CD4-positive, alpha-beta T cell (primary cell): Measurements from ENCODE around the gene MRAS. TPM values are rescaled to one million over a fixed set of nuclear protein-coding genes. Genes with fewer than 3 reads are reported as not detected.

Experiments used
- ATAC-seq: fragments of 200-7000 bp; cut with Tn5 transposase; one replicate; pipeline ENCODE4 v1.10.0; 2022; ENCODE audit warnings: mild to moderate bottlenecking; ENCODE audit not compliant: poor library complexity
- CTCF ChIA-PET: fragments of 350-600 bp; sonication (Branson Sonifier 250); formaldehyde crosslinking; loops from one replicate; lab custom pipeline; 2021; ENCODE audit warnings: antibody characterized with exemption, inconsistent platforms; lab: Charles Lee
- POLR2A ChIA-PET: fragments of 350-600 bp; sonication (Branson Sonifier 250); formaldehyde crosslinking; loops from one replicate; lab custom pipeline; 2021; ENCODE audit warnings: antibody characterized with exemption, inconsistent platforms; lab: Charles Lee
- DNase-seq, 14 experiments: peaks; one replicate each; pipeline ENCODE4 v3.0.0-alpha.2; 2013 to 2020; ENCODE audit warnings: mixed read lengths in 2 of 14
- H3K27ac ChIP-seq, 2 donors: one replicate each; pipeline versions ENCODE4 v1.5.1 to v1.7.0; 2013; ENCODE audit warnings: low read length in 2 of 2, low read depth in 1 of 2, mild to moderate bottlenecking in 1 of 2
- H3K27me3 ChIP-seq, 2 experiments: 1 replicate in 1 of 2; 2 replicates in 1 of 2; pipeline versions ENCODE4 v1.6.1 to v1.7.0; 2013; ENCODE audit warnings: low read length in 2 of 2, control low read depth in 1 of 2, mild to moderate bottlenecking in 1 of 2, moderate library complexity in 1 of 2; ENCODE audit not compliant: insufficient read depth in 2 of 2, control insufficient read depth in 1 of 2
- H3K36me3 ChIP-seq: one replicate; pipeline ENCODE4 v1.6.1; 2013; ENCODE audit warnings: low read length, control low read depth; ENCODE audit not compliant: insufficient read depth
- H3K4me1 ChIP-seq: one replicate; pipeline ENCODE4 v1.6.1; 2013; ENCODE audit warnings: low read length, control low read depth; ENCODE audit not compliant: insufficient read depth
- H3K4me3 ChIP-seq: one replicate; pipeline ENCODE4 v1.5.1; 2013; ENCODE audit warnings: mild to moderate bottlenecking, low read length, moderate library complexity
- H3K9me3 ChIP-seq, 2 experiments: 1 replicate in 1 of 2; 2 replicates in 1 of 2; pipeline versions ENCODE4 v1.6.1 to v1.7.0; 2013; ENCODE audit warnings: low read length in 2 of 2, mild to moderate bottlenecking in 2 of 2, control low read depth in 1 of 2, moderate library complexity in 1 of 2; ENCODE audit not compliant: control insufficient read depth in 1 of 2, insufficient read depth in 1 of 2
- H3K27ac Mint-ChIP-seq: one replicate; pipeline ENCODE4 v1.8.0; 2020; ENCODE audit warnings: mixed read lengths
- H3K27me3 Mint-ChIP-seq: one replicate; pipeline ENCODE4 v1.8.0; 2021; ENCODE audit warnings: mixed read lengths
- H3K36me3 Mint-ChIP-seq: one replicate; pipeline ENCODE4 v1.8.0; 2021; ENCODE audit warnings: low read depth, mixed read lengths
- H3K4me1 Mint-ChIP-seq: one replicate; pipeline ENCODE4 v1.8.0; 2021; ENCODE audit warnings: low read depth, mixed read lengths
- H3K4me3 Mint-ChIP-seq: one replicate; pipeline ENCODE4 v1.8.0; 2020; ENCODE audit warnings: mild to moderate bottlenecking, mixed read lengths
- H3K9me3 Mint-ChIP-seq: one replicate; pipeline ENCODE4 v1.8.0; 2020; ENCODE audit warnings: mixed read lengths
- intact Hi-C, 2 experiments: fragments of 100-400 bp; cut with DNase I in 1 of 2; cut with micrococcal nuclease in 1 of 2; formaldehyde crosslinking; loops; one replicate each; pipeline versions ENCODE4 v1.15.1 to v1.9.0; 2023 to 2025; cut with DNase I, micrococcal nuclease
- total RNA-seq, 174 experiments: library from RNA in 2 of 174; stranded (reverse) in 2 of 174; gene quantifications; one replicate each; pipeline ENCODE4 v1.2.3 and lab custom pipeline; 2021 to 2026
- TF ChIP-seq, protein P1 (sequence below): fragments of 200-600 bp; IDR thresholded peaks from one replicate; pipeline ENCODE4 v1.8.0; 2022; ENCODE audit warnings: antibody characterized with exemption, mild to moderate bottlenecking

Gene MRAS
- total RNA-seq, 2 experiments from 2014 or later: 0.45 to 0.47 TPM

DNA sequence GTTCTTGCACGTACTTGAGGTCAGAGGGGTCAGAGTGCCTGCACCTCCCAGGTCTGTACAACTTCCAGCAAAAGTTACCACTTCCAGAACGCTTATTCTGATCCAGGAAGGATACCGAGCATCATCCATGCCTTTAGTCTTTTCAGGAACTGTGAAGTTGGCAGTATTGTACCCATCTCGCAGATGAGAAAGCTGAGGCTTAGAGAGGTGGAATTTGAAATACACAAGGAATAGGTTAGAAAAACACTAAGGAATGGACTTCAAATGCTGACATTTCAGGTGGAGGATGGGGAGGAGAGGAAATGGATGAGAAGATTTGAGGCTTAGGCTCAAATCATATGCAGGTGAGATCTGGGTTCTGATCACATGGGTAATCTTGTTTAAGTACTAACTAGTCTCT is 97.3 kb downstream of the MRAS start:
- ATAC-seq: no peak
- Mint-ChIP-seq H3K27me3 (no peaks in the 10 kb centered on the region), H3K36me3 (no peaks in the 10 kb centered on the region), H3K9me3 (no peaks in the 10 kb centered on the region), H3K4me1 (no peaks in the 10 kb centered on the region), H3K4me3 (no peak overlapping the region), H3K27ac (no peak overlapping the region)
- no peaks in the 10 kb centered on the region for H3K4me1 ChIP-seq
- no peaks in the 10 kb centered on the region for H3K9me3 ChIP-seq
- no peaks in the 10 kb centered on the region for H3K36me3 ChIP-seq
- POLR2A ChIA-PET: no interaction called here
- intact Hi-C loops: no loop called here
- no peak overlapping the region for H3K4me3 ChIP-seq
- CTCF ChIA-PET: no interaction called here
- DNase-seq: no peak
- no peaks in the 10 kb centered on the region for H3K27me3 ChIP-seq
- TF ChIP-seq, protein P1, sequence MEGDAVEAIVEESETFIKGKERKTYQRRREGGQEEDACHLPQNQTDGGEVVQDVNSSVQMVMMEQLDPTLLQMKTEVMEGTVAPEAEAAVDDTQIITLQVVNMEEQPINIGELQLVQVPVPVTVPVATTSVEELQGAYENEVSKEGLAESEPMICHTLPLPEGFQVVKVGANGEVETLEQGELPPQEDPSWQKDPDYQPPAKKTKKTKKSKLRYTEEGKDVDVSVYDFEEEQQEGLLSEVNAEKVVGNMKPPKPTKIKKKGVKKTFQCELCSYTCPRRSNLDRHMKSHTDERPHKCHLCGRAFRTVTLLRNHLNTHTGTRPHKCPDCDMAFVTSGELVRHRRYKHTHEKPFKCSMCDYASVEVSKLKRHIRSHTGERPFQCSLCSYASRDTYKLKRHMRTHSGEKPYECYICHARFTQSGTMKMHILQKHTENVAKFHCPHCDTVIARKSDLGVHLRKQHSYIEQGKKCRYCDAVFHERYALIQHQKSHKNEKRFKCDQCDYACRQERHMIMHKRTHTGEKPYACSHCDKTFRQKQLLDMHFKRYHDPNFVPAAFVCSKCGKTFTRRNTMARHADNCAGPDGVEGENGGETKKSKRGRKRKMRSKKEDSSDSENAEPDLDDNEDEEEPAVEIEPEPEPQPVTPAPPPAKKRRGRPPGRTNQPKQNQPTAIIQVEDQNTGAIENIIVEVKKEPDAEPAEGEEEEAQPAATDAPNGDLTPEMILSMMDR: no peak
- H3K27ac ChIP-seq: no peak overlapping the region

DNA sequence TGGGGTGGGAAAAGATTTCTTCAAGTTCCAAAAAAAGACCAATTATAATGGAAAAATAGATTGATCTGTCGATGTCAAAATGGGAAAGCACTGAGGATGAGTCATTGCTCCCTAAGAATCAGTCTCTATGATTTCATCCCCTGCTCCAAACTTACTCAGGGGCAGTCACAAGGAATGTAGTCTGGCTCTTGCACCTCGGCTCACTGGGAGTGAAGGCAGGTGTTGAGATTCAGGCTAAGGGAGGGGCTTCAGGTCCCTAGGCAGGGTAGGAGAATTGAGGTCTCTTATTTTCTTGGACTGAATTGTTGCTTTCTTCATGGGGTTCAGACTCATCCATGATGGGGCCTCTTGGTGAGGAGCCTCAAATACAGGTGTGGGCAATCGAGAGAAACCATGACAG is 100.3 kb downstream of the MRAS start:
- H3K4me3 Mint-ChIP-seq: no peak overlapping the region
- H3K36me3 Mint-ChIP-seq: no peaks in the 10 kb centered on the region
- ATAC-seq (no peak), DNase-seq (no peak)
- TF ChIP-seq, protein P1: no peak
- POLR2A ChIA-PET: no interaction called here
- Histone ChIP-seq H3K4me1 (no peaks in the 10 kb centered on the region), H3K36me3 (no peaks in the 10 kb centered on the region), H3K27ac (no peak overlapping the region), H3K4me3 (no peak overlapping the region), H3K27me3 (no peaks in the 10 kb centered on the region), H3K9me3 (no peaks in the 10 kb centered on the region)
- no peak overlapping the region for H3K27ac Mint-ChIP-seq
- no peaks in the 10 kb centered on the region for H3K9me3 Mint-ChIP-seq
- CTCF ChIA-PET: no interaction called here
- no peaks in the 10 kb centered on the region for H3K27me3 Mint-ChIP-seq
- intact Hi-C loops: no loop called here
- no peaks in the 10 kb centered on the region for H3K4me1 Mint-ChIP-seq

DNA sequence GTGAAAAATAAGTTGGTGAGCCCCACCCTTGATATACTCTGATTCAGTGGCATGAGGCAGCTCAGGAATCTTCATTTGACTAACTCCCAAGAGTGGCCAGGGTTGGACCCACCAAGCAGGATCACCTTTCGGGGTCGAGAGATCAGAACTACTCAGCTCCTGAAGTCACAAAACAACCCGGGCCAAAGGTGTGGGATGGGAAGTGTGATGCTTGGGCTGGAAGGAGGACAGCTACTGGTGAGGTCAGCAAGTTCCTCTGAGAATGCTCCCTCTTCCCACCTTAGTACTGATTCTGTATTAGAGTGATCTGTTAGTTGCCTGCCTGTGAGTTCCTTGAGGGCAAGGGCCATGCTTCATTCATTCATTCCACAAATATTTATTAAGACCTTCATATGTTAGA is 101.1 kb downstream of the MRAS start:
- H3K27me3 Mint-ChIP-seq: no peaks in the 10 kb centered on the region
- no peaks in the 10 kb centered on the region for H3K36me3 ChIP-seq
- H3K27ac ChIP-seq: no peak overlapping the region
- ATAC-seq (no peak), DNase-seq (no peak)
- CTCF ChIA-PET: no interaction called here
- no peak overlapping the region for H3K27ac Mint-ChIP-seq
- POLR2A ChIA-PET: no interaction called here
- no peaks in the 10 kb centered on the region for H3K4me1 Mint-ChIP-seq
- TF ChIP-seq, protein P1: no peak
- H3K36me3 Mint-ChIP-seq: no peaks in the 10 kb centered on the region
- no peaks in the 10 kb centered on the region for H3K9me3 Mint-ChIP-seq
- H3K4me1 ChIP-seq: no peaks in the 10 kb centered on the region
- intact Hi-C loops: no loop called here
- H3K27me3 ChIP-seq: peaks cover 0 to 2% of the 10 kb centered on the region in 2 experiments
- no peaks in the 10 kb centered on the region for H3K9me3 ChIP-seq
- H3K4me3 ChIP-seq: no peak overlapping the region
- no peak overlapping the region for H3K4me3 Mint-ChIP-seq
